ENCODE measurements around the gene PLAGL2. TPM values are rescaled to one million over a fixed set of nuclear protein-coding genes. Genes with fewer than 3 reads are reported as not detected.
A peak's percentile ranks its signal among the peaks of the same experiment; 100 is the strongest.
"Not testable (repeated sequence)": the region's sequence is repeated elsewhere in the genome, so short reads cannot be mapped to it uniquely, and the experiment has no call there.

PLAGL2 gene
- total and polyA plus RNA-seq, 3 experiments from 2014 or later = 4.4 to 121 (median 120) TPM

- Mint-ChIP-seq H3K27ac (peak overlapping the region; percentile 23 to 98 (median 88)), H3K4me1 (peaks cover 72 to 84% (median 72%) of the 10 kb centered on the region in 3 donors), H3K27me3 (no peaks in the 10 kb centered on the region), H3K4me3 (peak overlapping the region; percentile 91 to 98 (median 93)), H3K36me3 (peaks cover 0 to 54% (median 3%) of the 10 kb centered on the region in 3 donors), H3K9me3 (no peaks in the 10 kb centered on the region)
- Histone ChIP-seq H3K36me3 (ENCODE audit: insufficient read depth, low read length) (peaks cover 11% of the 10 kb centered on the region), H3K27ac (ENCODE audit: low read depth, low read length) (no peak overlapping the region), H3K4me1 (ENCODE audit: insufficient read depth, low read length) (peaks cover 60% of the 10 kb centered on the region), H3K27me3 (ENCODE audit: insufficient read depth, low read length, poor library complexity, severe bottlenecking) (no peaks in the 10 kb centered on the region), H3K9me3 (ENCODE audit: low read length) (no peaks in the 10 kb centered on the region), H3K4me3 (ENCODE audit: low read length) (no peak overlapping the region)
- DNase-seq = no peak
- POLR2A ChIA-PET = no interaction called here
- CTCF ChIA-PET = no interaction called here
Observed at GRCh38 chr20:32205110-32205842, 2.3 kb downstream of the PLAGL2 start.

- Histone ChIP-seq H3K36me3 (ENCODE audit: insufficient read depth, low read length) (peaks cover 17% of the 10 kb centered on the region), H3K4me3 (ENCODE audit: low read length) (no peak overlapping the region), H3K9me3 (ENCODE audit: low read length) (no peaks in the 10 kb centered on the region), H3K27me3 (ENCODE audit: insufficient read depth, low read length, poor library complexity, severe bottlenecking) (no peaks in the 10 kb centered on the region), H3K27ac (ENCODE audit: low read depth, low read length) (no peak overlapping the region), H3K4me1 (ENCODE audit: insufficient read depth, low read length) (peaks cover 57% of the 10 kb centered on the region)
- Mint-ChIP-seq H3K27me3 (no peaks in the 10 kb centered on the region), H3K36me3 (peaks cover 0 to 53% (median 3%) of the 10 kb centered on the region in 3 donors), H3K4me3 (peak overlapping the region in 6 of 7 donors; percentile 1 to 93 (median 31)), H3K4me1 (peaks cover 65 to 81% (median 67%) of the 10 kb centered on the region in 3 donors), H3K27ac (peak overlapping the region in 7 of 8 donors; percentile 72 to 91 (median 84)), H3K9me3 (no peaks in the 10 kb centered on the region)
- POLR2A ChIA-PET = no interaction called here
- CTCF ChIA-PET = no interaction called here
- no peak for DNase-seq
Observed at GRCh38 chr20:32204205-32205109, 3.1 kb downstream of the PLAGL2 start.

DNA sequence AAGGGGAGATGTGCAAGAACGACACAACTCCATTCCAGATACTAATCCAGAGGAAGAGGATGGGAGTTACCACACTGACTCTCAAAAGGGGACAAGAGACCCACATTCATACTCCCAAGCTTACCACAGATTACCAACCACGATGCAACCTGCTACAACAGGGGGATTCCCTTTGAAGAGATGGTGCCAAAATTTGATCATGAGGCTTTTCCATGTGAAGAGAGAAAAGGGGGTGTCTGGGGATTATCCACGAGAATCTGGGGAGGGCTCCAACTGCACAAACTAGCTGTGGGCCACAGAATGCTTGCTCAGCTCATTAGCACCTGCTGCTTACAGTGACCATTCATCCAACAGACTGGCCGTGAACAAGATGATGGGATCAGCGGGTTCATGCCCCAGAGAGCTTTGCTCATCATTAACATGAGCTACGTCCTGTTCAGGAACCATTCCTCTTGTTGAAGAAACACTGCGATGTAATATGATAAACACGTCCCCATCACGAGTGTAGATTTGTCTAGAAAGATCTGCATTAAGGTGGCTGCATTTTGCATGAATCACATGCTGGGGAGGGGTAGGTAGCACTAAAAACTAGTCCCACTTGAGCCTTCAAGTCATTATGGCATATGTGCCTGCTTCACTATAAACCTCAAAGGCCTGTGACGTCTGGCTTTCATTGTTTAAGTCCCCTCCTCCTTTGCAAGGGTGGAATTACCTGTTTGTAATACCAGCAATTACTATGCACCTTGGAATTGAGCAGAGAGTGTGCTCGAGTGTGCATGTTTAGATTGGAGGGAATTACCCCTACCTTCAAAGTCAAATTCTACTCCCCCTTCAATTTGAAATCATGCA lies 4.0 kb downstream of the PLAGL2 start:
- CTCF ChIA-PET = no interaction called here
- Mint-ChIP-seq H3K27me3 (no peaks in the 10 kb centered on the region), H3K4me1 (peaks cover 56 to 81% (median 63%) of the 10 kb centered on the region in 3 donors), H3K9me3 (no peaks in the 10 kb centered on the region), H3K27ac (peak overlapping the region; percentile 43 to 91 (median 79)), H3K36me3 (peaks cover 0 to 61% (median 3%) of the 10 kb centered on the region in 3 donors), H3K4me3 (peak overlapping the region in 4 of 7 donors; percentile 24 to 91 (median 32))
- Histone ChIP-seq H3K4me3 (ENCODE audit: low read length) (no peak overlapping the region), H3K4me1 (ENCODE audit: insufficient read depth, low read length) (peaks cover 48% of the 10 kb centered on the region), H3K27ac (ENCODE audit: low read depth, low read length) (no peak overlapping the region), H3K36me3 (ENCODE audit: insufficient read depth, low read length) (peaks cover 24% of the 10 kb centered on the region), H3K9me3 (ENCODE audit: low read length) (no peaks in the 10 kb centered on the region), H3K27me3 (ENCODE audit: insufficient read depth, low read length, poor library complexity, severe bottlenecking) (no peaks in the 10 kb centered on the region)
- POLR2A ChIA-PET = no interaction called here
- DNase-seq = no peak

- Mint-ChIP-seq H3K27me3 (no peaks in the 10 kb centered on the region), H3K4me1 (peaks cover 48 to 79% (median 56%) of the 10 kb centered on the region in 3 donors), H3K27ac (peak overlapping the region in 6 of 8 donors; percentile 11 to 84 (median 38)), H3K36me3 (peaks cover 0 to 71% (median 5%) of the 10 kb centered on the region in 3 donors), H3K9me3 (no peaks in the 10 kb centered on the region), H3K4me3 (no peak overlapping the region)
- Histone ChIP-seq H3K27me3 (ENCODE audit: insufficient read depth, low read length, poor library complexity, severe bottlenecking) (no peaks in the 10 kb centered on the region), H3K27ac (ENCODE audit: low read depth, low read length) (no peak overlapping the region), H3K9me3 (ENCODE audit: low read length) (no peaks in the 10 kb centered on the region), H3K4me1 (ENCODE audit: insufficient read depth, low read length) (peaks cover 39% of the 10 kb centered on the region), H3K36me3 (ENCODE audit: insufficient read depth, low read length) (peaks cover 27% of the 10 kb centered on the region), H3K4me3 (ENCODE audit: low read length) (no peak overlapping the region)
- ChIA-PET CTCF (no interaction called here), POLR2A (no interaction called here)
- DNase-seq = no peak
Observed at GRCh38 chr20:32201977-32202363, 5.6 kb downstream of the PLAGL2 start.

GRCh38 chr20:32201296-32201976 lies 6.1 kb downstream of the PLAGL2 start:
- CTCF ChIA-PET = no interaction called here

GRCh38 chr20:32199006-32199405 lies 8.5 kb downstream of the PLAGL2 start:
- ChIA-PET CTCF (no interaction called here), POLR2A (no interaction called here)
- H3K27ac ChIP-seq (ENCODE audit: low read depth, low read length) = no peak overlapping the region
- H3K4me1 Mint-ChIP-seq = peaks cover 24 to 52% (median 36%) of the 10 kb centered on the region in 3 donors
- peaks cover 5 to 90% (median 12%) of the 10 kb centered on the region in 3 donors for H3K36me3 Mint-ChIP-seq
- peaks cover 37% of the 10 kb centered on the region for H3K36me3 ChIP-seq (ENCODE audit: insufficient read depth, low read length)
- H3K9me3 ChIP-seq (ENCODE audit: low read length) = no peaks in the 10 kb centered on the region
- H3K4me3 Mint-ChIP-seq = peak overlapping the region in 1 of 7 donors; percentile 40
- no peak overlapping the region for H3K4me3 ChIP-seq (ENCODE audit: low read length)
- H3K27ac Mint-ChIP-seq = peak overlapping the region in 3 of 8 donors; percentile 55 to 74 (median 60)
- H3K27me3 ChIP-seq (ENCODE audit: insufficient read depth, low read length, poor library complexity, severe bottlenecking) = no peaks in the 10 kb centered on the region
- H3K4me1 ChIP-seq (ENCODE audit: insufficient read depth, low read length) = peaks cover 10% of the 10 kb centered on the region
- no peaks in the 10 kb centered on the region for H3K9me3 Mint-ChIP-seq
- DNase-seq = no peak
- H3K27me3 Mint-ChIP-seq = no peaks in the 10 kb centered on the region

More at GRCh38 chr20:32201296-32201976, 6.1 kb downstream of the PLAGL2 start:
- Mint-ChIP-seq H3K9me3 (no peaks in the 10 kb centered on the region), H3K36me3 (peaks cover 0 to 73% (median 5%) of the 10 kb centered on the region in 3 donors), H3K4me3 (no peak overlapping the region), H3K27ac (peak overlapping the region in 4 of 8 donors; percentile 33 to 84 (median 52)), H3K27me3 (no peaks in the 10 kb centered on the region), H3K4me1 (peaks cover 42 to 74% (median 51%) of the 10 kb centered on the region in 3 donors)
- POLR2A ChIA-PET = no interaction called here
- no peak for DNase-seq
- Histone ChIP-seq H3K4me3 (ENCODE audit: low read length) (no peak overlapping the region), H3K9me3 (ENCODE audit: low read length) (no peaks in the 10 kb centered on the region), H3K4me1 (ENCODE audit: insufficient read depth, low read length) (peaks cover 34% of the 10 kb centered on the region), H3K36me3 (ENCODE audit: insufficient read depth, low read length) (peaks cover 27% of the 10 kb centered on the region), H3K27me3 (ENCODE audit: insufficient read depth, low read length, poor library complexity, severe bottlenecking) (no peaks in the 10 kb centered on the region), H3K27ac (ENCODE audit: low read depth, low read length) (no peak overlapping the region)

GRCh38 chr20:32197136-32197535 lies 10.4 kb downstream of the PLAGL2 start:
- H3K36me3 ChIP-seq (ENCODE audit: insufficient read depth, low read length) = peaks cover 37% of the 10 kb centered on the region
- H3K9me3 ChIP-seq (ENCODE audit: low read length); H3K9me3 Mint-ChIP-seq; DNase-seq; H3K4me3 ChIP-seq (ENCODE audit: low read length); H3K27ac ChIP-seq (ENCODE audit: low read depth, low read length); H3K27me3 Mint-ChIP-seq; CTCF ChIA-PET; POLR2A ChIA-PET; H3K4me3 Mint-ChIP-seq; H3K4me1 ChIP-seq (ENCODE audit: insufficient read depth, low read length); H3K27me3 ChIP-seq (ENCODE audit: insufficient read depth, low read length, poor library complexity, severe bottlenecking): not testable (repeated sequence)
- Mint-ChIP-seq H3K4me1 (peaks cover 11 to 33% (median 18%) of the 10 kb centered on the region in 3 donors), H3K36me3 (peaks cover 5 to 78% (median 12%) of the 10 kb centered on the region in 3 donors), H3K27ac (peak overlapping the region in 2 of 8 donors; percentile 35 to 61)

Measured in CD8-positive, alpha-beta memory T cell (primary cell).